GM21529 (cell line): Measurements from ENCODE around the gene P2RY12.
"Not testable (repeated sequence)": the region's sequence is repeated elsewhere in the genome, so short reads cannot be mapped to it uniquely, and the experiment has no call there.

Experiments
- ATAC-seq: cut with Tn5 transposase; IDR thresholded peaks from one replicate; pipeline ENCODE4 v1.9.1; 2021; ENCODE audit not compliant: unreplicated experiment

The P2RY12 gene

GRCh38 chr3:151393146-151393830 lies 8.7 kb upstream of the P2RY12 start:
- ATAC-seq, result no peak

GRCh38 chr3:151392191-151392590 lies 7.6 kb upstream of the P2RY12 start:
- not testable (repeated sequence) for ATAC-seq

- ATAC-seq, result no peak
Measured at GRCh38 chr3:151391720-151392119, 7.2 kb upstream of the P2RY12 start.

- ATAC-seq, result peak; percentile 21
Measured at GRCh38 chr3:151387842-151388241, 3.3 kb upstream of the P2RY12 start.

- ATAC-seq, result peak; percentile 24
Measured at GRCh38 chr3:151387432-151387831, 2.9 kb upstream of the P2RY12 start.

GRCh38 chr3:151386056-151386455 lies 1.5 kb upstream of the P2RY12 start:
- ATAC-seq, result no peak

- peak; percentile 39 for ATAC-seq
Measured at GRCh38 chr3:151383956-151384355, 597 bp downstream of the P2RY12 start.

- ATAC-seq, result no peak
Measured at GRCh38 chr3:151383111-151383510, 1.4 kb downstream of the P2RY12 start.

GRCh38 chr3:151382671-151383070 lies 1.9 kb downstream of the P2RY12 start:
- peak; percentile 34 for ATAC-seq

- peak; percentile 29 for ATAC-seq
Measured at GRCh38 chr3:151379083-151379734, 5.3 kb downstream of the P2RY12 start.

- peak; percentile 64 for ATAC-seq
Measured at GRCh38 chr3:151377768-151378385, 6.7 kb downstream of the P2RY12 start.

GRCh38 chr3:151372063-151372820 lies 12.3 kb downstream of the P2RY12 start:
- no peak for ATAC-seq

GRCh38 chr3:151371526-151371925 lies 13.0 kb downstream of the P2RY12 start:
- no peak for ATAC-seq

GRCh38 chr3:151367448-151367847 lies 17.1 kb downstream of the P2RY12 start:
- ATAC-seq, result no peak

GRCh38 chr3:151366993-151367392 lies 17.6 kb downstream of the P2RY12 start:
- ATAC-seq, result no peak

GRCh38 chr3:151362751-151363174 lies 21.8 kb downstream of the P2RY12 start:
- no peak for ATAC-seq

- no peak for ATAC-seq
Measured at GRCh38 chr3:151357463-151357850, 27.1 kb downstream of the P2RY12 start.

- ATAC-seq, result no peak
Measured at GRCh38 chr3:151356794-151357462, 27.6 kb downstream of the P2RY12 start.

GRCh38 chr3:151351648-151352047 lies 32.9 kb downstream of the P2RY12 start:
- peak; percentile 19 for ATAC-seq

GRCh38 chr3:151351219-151351618 lies 33.3 kb downstream of the P2RY12 start:
- peak; percentile 93 for ATAC-seq

- no peak for ATAC-seq
Measured at GRCh38 chr3:151350656-151351055, 33.9 kb downstream of the P2RY12 start.
